HepG2 (cell line): Measurements from ENCODE around the gene S100P. TPM values are rescaled to one million over a fixed set of nuclear protein-coding genes. Genes with fewer than 3 reads are reported as not detected.

Experiments used
- NAIF1 ChIP-seq: sonication (generic); formaldehyde crosslinking; IDR thresholded peaks from 2 replicates; pipeline ENCODE4 v1.5.0; 2020; ENCODE audit warnings: mild to moderate bottlenecking, missing genetic modification reagents, borderline replicate concordance
- NKX3-1 ChIP-seq: sonication (generic); formaldehyde crosslinking; IDR thresholded peaks from 2 replicates; pipeline ENCODE4 v1.5.0; 2020; ENCODE audit warnings: missing genetic modification reagents
- REL ChIP-seq: sonication (generic); formaldehyde crosslinking; conservative IDR thresholded peaks from 2 replicates; pipeline ENCODE4 v1.8.0; 2022; ENCODE audit warnings: mild to moderate bottlenecking, missing genetic modification reagents, moderate library complexity
- RFXAP ChIP-seq: sonication (generic); formaldehyde crosslinking; IDR thresholded peaks from 2 replicates; pipeline ENCODE4 v1.4.0; 2020; ENCODE audit warnings: missing genetic modification reagents, borderline replicate concordance
- ZNF546 ChIP-seq: sonication (generic); formaldehyde crosslinking; conservative IDR thresholded peaks from 2 replicates; pipeline ENCODE4 v1.8.1; 2023; ENCODE audit warnings: mild to moderate bottlenecking, missing genetic modification reagents
- ZNF703 ChIP-seq: sonication (generic); formaldehyde crosslinking; IDR thresholded peaks from 2 replicates; pipeline ENCODE4 v1.5.1; 2020; ENCODE audit warnings: missing genetic modification reagents, mild to moderate bottlenecking, moderate library complexity, borderline replicate concordance
- polyA plus RNA-seq, 8 experiments: library from polyadenylated mRNA; depleted of rRNA in 3 of 8; stranded (reverse) in 7 of 8; unstranded in 1 of 8; fragments of >200 nt; fragmentation: Illumina TruSeq in 4 of 8; extraction: Trizol in 4 of 8; gene quantifications; 2 replicates each; pipeline versions ENCODE4 v1.2.1 to v1.2.3, GENCODE V29; 2011 to 2016; ENCODE audit warnings: low read depth in 4 of 8, missing spikeins in 1 of 8, mixed read lengths in 1 of 8; ENCODE audit not compliant: insufficient read depth in 1 of 8
- total RNA-seq, 5 experiments: library from RNA; depleted of rRNA; stranded (reverse); fragments of >200 nt; fragmentation: Illumina TruSeq; extraction: Trizol; gene quantifications; 2 replicates each; pipeline ENCODE4 v1.2.3, GENCODE V29; 2016; ENCODE audit warnings: low read depth in 1 of 5
- TF ChIP-seq, protein P1 (sequence below): sonication (generic); formaldehyde crosslinking; IDR thresholded peaks from 2 replicates; pipeline ENCODE4 v1.4.0; 2020; ENCODE audit warnings: missing genetic modification reagents, borderline replicate concordance
- TF ChIP-seq, protein P2 (sequence below): sonication (generic); formaldehyde crosslinking; IDR thresholded peaks from 2 replicates; pipeline ENCODE4 v1.4.0; 2020; ENCODE audit warnings: missing genetic modification reagents
- TF ChIP-seq, protein P3 (sequence below): sonication (generic); formaldehyde crosslinking; IDR thresholded peaks from 2 replicates; pipeline ENCODE4 v1.4.0; 2020; ENCODE audit warnings: mild to moderate bottlenecking, missing genetic modification reagents
- TF ChIP-seq, protein P4 (sequence below): sonication (generic); formaldehyde crosslinking; IDR thresholded peaks from 2 replicates; pipeline ENCODE4 v1.9.0; 2022; ENCODE audit warnings: missing genetic modification reagents, mild to moderate bottlenecking, borderline replicate concordance

Gene S100P
- total and polyA plus RNA-seq, 2 of the 13 experiments (the other 11 are each of a cell fraction or from before 2014, with no cell fraction given): 278 to 1,649 TPM

DNA sequence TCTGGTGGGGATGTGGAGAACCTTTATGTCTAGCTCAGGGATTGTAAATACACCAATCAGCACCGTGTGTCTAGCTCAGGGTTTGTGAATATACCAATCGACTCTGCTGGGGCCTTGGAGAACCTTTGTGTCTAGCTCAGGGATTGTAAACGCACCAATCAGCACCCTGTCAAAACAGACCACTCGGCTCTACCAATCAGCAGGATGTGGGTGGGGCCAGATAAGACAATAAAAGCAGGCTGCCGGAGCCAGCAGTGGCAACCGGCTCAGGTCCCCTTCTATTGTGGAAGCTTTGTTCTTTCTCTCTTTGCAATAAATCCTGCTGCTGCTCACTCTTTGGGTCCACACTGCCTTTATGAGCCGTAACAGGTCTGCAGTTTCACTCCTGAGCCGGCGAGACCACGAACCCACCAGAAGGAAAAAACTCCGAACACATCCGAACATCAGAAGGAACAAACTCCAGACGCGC lies 20.5 kb upstream of the S100P start (continued):
- TF ChIP-seq, protein P1, sequence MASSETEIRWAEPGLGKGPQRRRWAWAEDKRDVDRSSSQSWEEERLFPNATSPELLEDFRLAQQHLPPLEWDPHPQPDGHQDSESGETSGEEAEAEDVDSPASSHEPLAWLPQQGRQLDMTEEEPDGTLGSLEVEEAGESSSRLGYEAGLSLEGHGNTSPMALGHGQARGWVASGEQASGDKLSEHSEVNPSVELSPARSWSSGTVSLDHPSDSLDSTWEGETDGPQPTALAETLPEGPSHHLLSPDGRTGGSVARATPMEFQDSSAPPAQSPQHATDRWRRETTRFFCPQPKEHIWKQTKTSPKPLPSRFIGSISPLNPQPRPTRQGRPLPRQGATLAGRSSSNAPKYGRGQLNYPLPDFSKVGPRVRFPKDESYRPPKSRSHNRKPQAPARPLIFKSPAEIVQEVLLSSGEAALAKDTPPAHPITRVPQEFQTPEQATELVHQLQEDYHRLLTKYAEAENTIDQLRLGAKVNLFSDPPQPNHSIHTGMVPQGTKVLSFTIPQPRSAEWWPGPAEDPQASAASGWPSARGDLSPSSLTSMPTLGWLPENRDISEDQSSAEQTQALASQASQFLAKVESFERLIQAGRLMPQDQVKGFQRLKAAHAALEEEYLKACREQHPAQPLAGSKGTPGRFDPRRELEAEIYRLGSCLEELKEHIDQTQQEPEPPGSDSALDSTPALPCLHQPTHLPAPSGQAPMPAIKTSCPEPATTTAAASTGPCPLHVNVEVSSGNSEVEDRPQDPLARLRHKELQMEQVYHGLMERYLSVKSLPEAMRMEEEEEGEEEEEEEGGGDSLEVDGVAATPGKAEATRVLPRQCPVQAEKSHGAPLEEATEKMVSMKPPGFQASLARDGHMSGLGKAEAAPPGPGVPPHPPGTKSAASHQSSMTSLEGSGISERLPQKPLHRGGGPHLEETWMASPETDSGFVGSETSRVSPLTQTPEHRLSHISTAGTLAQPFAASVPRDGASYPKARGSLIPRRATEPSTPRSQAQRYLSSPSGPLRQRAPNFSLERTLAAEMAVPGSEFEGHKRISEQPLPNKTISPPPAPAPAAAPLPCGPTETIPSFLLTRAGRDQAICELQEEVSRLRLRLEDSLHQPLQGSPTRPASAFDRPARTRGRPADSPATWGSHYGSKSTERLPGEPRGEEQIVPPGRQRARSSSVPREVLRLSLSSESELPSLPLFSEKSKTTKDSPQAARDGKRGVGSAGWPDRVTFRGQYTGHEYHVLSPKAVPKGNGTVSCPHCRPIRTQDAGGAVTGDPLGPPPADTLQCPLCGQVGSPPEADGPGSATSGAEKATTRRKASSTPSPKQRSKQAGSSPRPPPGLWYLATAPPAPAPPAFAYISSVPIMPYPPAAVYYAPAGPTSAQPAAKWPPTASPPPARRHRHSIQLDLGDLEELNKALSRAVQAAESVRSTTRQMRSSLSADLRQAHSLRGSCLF (CRISPR knock-in tag): 0 out of 2 replicates have a peak, but pooled peaks have one; percentile 19
- TF ChIP-seq NKX3-1 (CRISPR knock-in tag) (peak; percentile 82; the same call in 1 of the 2 replicates), ZNF703 (CRISPR knock-in tag) (peak; percentile 74; the same call in 1 of the 2 replicates), RFXAP (CRISPR knock-in tag) (0 out of 2 replicates have a peak, but pooled peaks have one; percentile 24), REL (CRISPR knock-in tag) (0 out of 2 replicates have a peak, but pooled peaks have one; percentile 15), NAIF1 (0 out of 2 replicates have a peak, but pooled peaks have one; percentile 27), ZNF546 (CRISPR knock-in tag) (peak; percentile 38; the same call in 1 of the 2 replicates)
- TF ChIP-seq, protein P2, sequence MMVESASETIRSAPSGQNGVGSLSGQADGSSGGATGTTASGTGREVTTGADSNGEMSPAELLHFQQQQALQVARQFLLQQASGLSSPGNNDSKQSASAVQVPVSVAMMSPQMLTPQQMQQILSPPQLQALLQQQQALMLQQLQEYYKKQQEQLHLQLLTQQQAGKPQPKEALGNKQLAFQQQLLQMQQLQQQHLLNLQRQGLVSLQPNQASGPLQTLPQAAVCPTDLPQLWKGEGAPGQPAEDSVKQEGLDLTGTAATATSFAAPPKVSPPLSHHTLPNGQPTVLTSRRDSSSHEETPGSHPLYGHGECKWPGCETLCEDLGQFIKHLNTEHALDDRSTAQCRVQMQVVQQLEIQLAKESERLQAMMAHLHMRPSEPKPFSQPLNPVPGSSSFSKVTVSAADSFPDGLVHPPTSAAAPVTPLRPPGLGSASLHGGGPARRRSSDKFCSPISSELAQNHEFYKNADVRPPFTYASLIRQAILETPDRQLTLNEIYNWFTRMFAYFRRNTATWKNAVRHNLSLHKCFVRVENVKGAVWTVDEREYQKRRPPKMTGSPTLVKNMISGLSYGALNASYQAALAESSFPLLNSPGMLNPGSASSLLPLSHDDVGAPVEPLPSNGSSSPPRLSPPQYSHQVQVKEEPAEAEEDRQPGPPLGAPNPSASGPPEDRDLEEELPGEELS (CRISPR knock-in tag): peak; percentile 8
- TF ChIP-seq, protein P3, sequence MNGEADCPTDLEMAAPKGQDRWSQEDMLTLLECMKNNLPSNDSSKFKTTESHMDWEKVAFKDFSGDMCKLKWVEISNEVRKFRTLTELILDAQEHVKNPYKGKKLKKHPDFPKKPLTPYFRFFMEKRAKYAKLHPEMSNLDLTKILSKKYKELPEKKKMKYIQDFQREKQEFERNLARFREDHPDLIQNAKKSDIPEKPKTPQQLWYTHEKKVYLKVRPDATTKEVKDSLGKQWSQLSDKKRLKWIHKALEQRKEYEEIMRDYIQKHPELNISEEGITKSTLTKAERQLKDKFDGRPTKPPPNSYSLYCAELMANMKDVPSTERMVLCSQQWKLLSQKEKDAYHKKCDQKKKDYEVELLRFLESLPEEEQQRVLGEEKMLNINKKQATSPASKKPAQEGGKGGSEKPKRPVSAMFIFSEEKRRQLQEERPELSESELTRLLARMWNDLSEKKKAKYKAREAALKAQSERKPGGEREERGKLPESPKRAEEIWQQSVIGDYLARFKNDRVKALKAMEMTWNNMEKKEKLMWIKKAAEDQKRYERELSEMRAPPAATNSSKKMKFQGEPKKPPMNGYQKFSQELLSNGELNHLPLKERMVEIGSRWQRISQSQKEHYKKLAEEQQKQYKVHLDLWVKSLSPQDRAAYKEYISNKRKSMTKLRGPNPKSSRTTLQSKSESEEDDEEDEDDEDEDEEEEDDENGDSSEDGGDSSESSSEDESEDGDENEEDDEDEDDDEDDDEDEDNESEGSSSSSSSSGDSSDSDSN: 0 out of 2 replicates have a peak, but pooled peaks have one; percentile 8
- TF ChIP-seq, protein P4, sequence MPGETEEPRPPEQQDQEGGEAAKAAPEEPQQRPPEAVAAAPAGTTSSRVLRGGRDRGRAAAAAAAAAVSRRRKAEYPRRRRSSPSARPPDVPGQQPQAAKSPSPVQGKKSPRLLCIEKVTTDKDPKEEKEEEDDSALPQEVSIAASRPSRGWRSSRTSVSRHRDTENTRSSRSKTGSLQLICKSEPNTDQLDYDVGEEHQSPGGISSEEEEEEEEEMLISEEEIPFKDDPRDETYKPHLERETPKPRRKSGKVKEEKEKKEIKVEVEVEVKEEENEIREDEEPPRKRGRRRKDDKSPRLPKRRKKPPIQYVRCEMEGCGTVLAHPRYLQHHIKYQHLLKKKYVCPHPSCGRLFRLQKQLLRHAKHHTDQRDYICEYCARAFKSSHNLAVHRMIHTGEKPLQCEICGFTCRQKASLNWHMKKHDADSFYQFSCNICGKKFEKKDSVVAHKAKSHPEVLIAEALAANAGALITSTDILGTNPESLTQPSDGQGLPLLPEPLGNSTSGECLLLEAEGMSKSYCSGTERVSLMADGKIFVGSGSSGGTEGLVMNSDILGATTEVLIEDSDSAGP: peak; percentile 76
